ENCODE measurements around the gene ZNF423.

The ZNF423 gene

GRCh38 chr16:49716339-49716934, 139.5 kb downstream of the ZNF423 start:
- Histone ChIP-seq H3K4me2 (ENCODE audit: insufficient read depth, low read length) (no peak overlapping the region), H3K4me1 (ENCODE audit: insufficient read depth, low read length) (no peaks in the 10 kb centered on the region), H3K9me3 (ENCODE audit: insufficient read depth, low read length, severe bottlenecking) (no peaks in the 10 kb centered on the region), H3K4me3 (ENCODE audit: low read depth in 1 of 2, low read length in 2 of 2) (no peak overlapping the region), H4K20me1 (ENCODE audit: insufficient read depth, low read length) (no peaks in the 10 kb centered on the region), H2AFZ (ENCODE audit: low read depth, low read length) (no peak overlapping the region), H3K27me3 (ENCODE audit: insufficient read depth, low read length, poor library complexity) (no peaks in the 10 kb centered on the region), H3K27ac (ENCODE audit: low read length) (no peak overlapping the region), H3K79me2 (ENCODE audit: insufficient read depth, low read length) (no peaks in the 10 kb centered on the region), H3K36me3 (ENCODE audit: insufficient read depth, low read length) (no peaks in the 10 kb centered on the region), H3K9ac (ENCODE audit: low read depth, low read length) (no peak overlapping the region)
- ATAC-seq (ENCODE audit: insufficient read depth, low read depth) (no peak), DNase-seq (no peak)
- TF ChIP-seq EZH2 (IDR thresholded peaks at IDR 0.05; ENCODE audit: borderline replicate concordance, low read depth, low read length, severe bottlenecking) (no peak), CTCF (IDR thresholded peaks at IDR 0.05; ENCODE audit: borderline replicate concordance, extremely low read depth, low read length, poor library complexity, severe bottlenecking) (no peak)

- Histone ChIP-seq H3K9ac (ENCODE audit: low read depth, low read length) (no peak overlapping the region), H3K9me3 (ENCODE audit: insufficient read depth, low read length, severe bottlenecking) (no peaks in the 10 kb centered on the region), H3K4me3 (ENCODE audit: low read depth in 1 of 2, low read length in 2 of 2) (no peak overlapping the region), H3K36me3 (ENCODE audit: insufficient read depth, low read length) (no peaks in the 10 kb centered on the region), H3K4me2 (ENCODE audit: insufficient read depth, low read length) (no peak overlapping the region), H3K79me2 (ENCODE audit: insufficient read depth, low read length) (no peaks in the 10 kb centered on the region), H3K27me3 (ENCODE audit: insufficient read depth, low read length, poor library complexity) (no peaks in the 10 kb centered on the region), H4K20me1 (ENCODE audit: insufficient read depth, low read length) (no peaks in the 10 kb centered on the region), H2AFZ (ENCODE audit: low read depth, low read length) (no peak overlapping the region), H3K4me1 (ENCODE audit: insufficient read depth, low read length) (no peaks in the 10 kb centered on the region), H3K27ac (ENCODE audit: low read length) (no peak overlapping the region)
- ATAC-seq (ENCODE audit: insufficient read depth, low read depth), result no peak
- no peak for DNase-seq
- no peak for TF ChIP-seq EZH2 (IDR thresholded peaks at IDR 0.05; ENCODE audit: borderline replicate concordance, low read depth, low read length, severe bottlenecking)
- TF ChIP-seq CTCF (IDR thresholded peaks at IDR 0.05; ENCODE audit: borderline replicate concordance, extremely low read depth, low read length, poor library complexity, severe bottlenecking), result no peak
Measured at GRCh38 chr16:49713770-49714169, 142.1 kb downstream of the ZNF423 start.

- Histone ChIP-seq H3K4me3 (ENCODE audit: low read depth in 1 of 2, low read length in 2 of 2) (no peak overlapping the region), H3K79me2 (ENCODE audit: insufficient read depth, low read length) (no peaks in the 10 kb centered on the region), H3K4me1 (ENCODE audit: insufficient read depth, low read length) (no peaks in the 10 kb centered on the region), H3K36me3 (ENCODE audit: insufficient read depth, low read length) (no peaks in the 10 kb centered on the region), H2AFZ (ENCODE audit: low read depth, low read length) (no peak overlapping the region), H3K27ac (ENCODE audit: low read length) (no peak overlapping the region), H4K20me1 (ENCODE audit: insufficient read depth, low read length) (no peaks in the 10 kb centered on the region), H3K27me3 (ENCODE audit: insufficient read depth, low read length, poor library complexity) (no peaks in the 10 kb centered on the region), H3K9me3 (ENCODE audit: insufficient read depth, low read length, severe bottlenecking) (no peaks in the 10 kb centered on the region), H3K9ac (ENCODE audit: low read depth, low read length) (no peak overlapping the region), H3K4me2 (ENCODE audit: insufficient read depth, low read length) (no peak overlapping the region)
- TF ChIP-seq EZH2 (IDR thresholded peaks at IDR 0.05; ENCODE audit: borderline replicate concordance, low read depth, low read length, severe bottlenecking) (no peak), CTCF (IDR thresholded peaks at IDR 0.05; ENCODE audit: borderline replicate concordance, extremely low read depth, low read length, poor library complexity, severe bottlenecking) (no peak)
- DNase-seq (no peak), ATAC-seq (ENCODE audit: insufficient read depth, low read depth) (no peak)
Measured at GRCh38 chr16:49712542-49712941, 143.4 kb downstream of the ZNF423 start.
